OCI-LY1 (cell line): ENCODE measurements around the gene APCDD1.

ENCODE experiments used
- H2AFZ ChIP-seq: fragments of 200-600 bp; sonication (generic), shearing (Covaris generic); 2 replicates; pipeline ENCODE4 v1.6.0; 2014; ENCODE audit warnings: antibody characterized with exemption, mild to moderate bottlenecking, low read length
- H3F3A ChIP-seq: fragments of 200-600 bp; sonication (generic), shearing (Covaris generic); 2 replicates; pipeline ENCODE4 v1.6.0; 2014; ENCODE audit warnings: mild to moderate bottlenecking, antibody characterized with exemption, low read length, moderate library complexity; ENCODE audit not compliant: insufficient read depth
- H3K27ac ChIP-seq: fragments of 200-600 bp; sonication (generic); 2 replicates; pipeline ENCODE4 v1.5.1; 2014; ENCODE audit warnings: low read length, mixed run types, mild to moderate bottlenecking, low read depth; ENCODE audit not compliant: poor library complexity, severe bottlenecking
- H3K27me3 ChIP-seq: fragments of 200-600 bp; sonication (generic); 2 replicates; pipeline ENCODE4 v1.6.0; 2014; ENCODE audit warnings: antibody characterized with exemption, mild to moderate bottlenecking, low read length, moderate library complexity; ENCODE audit not compliant: insufficient read depth
- H3K36me3 ChIP-seq: fragments of 200-600 bp; sonication (generic); 2 replicates; pipeline ENCODE4 v1.6.1; 2014; ENCODE audit warnings: mild to moderate bottlenecking, antibody characterized with exemption, low read length, moderate library complexity, mixed read lengths; ENCODE audit not compliant: insufficient read depth
- H3K4me1 ChIP-seq: fragments of 200-600 bp; sonication (generic); 2 replicates; pipeline ENCODE4 v1.5.1; 2014; ENCODE audit warnings: mild to moderate bottlenecking, low read length, moderate library complexity; ENCODE audit not compliant: insufficient read depth, severe bottlenecking
- H3K4me2 ChIP-seq: fragments of 200-600 bp; sonication (generic), shearing (Covaris generic); 2 replicates; pipeline ENCODE4 v1.6.1; 2014; ENCODE audit warnings: low read length
- H3K4me3 ChIP-seq: fragments of 200-600 bp; sonication (generic); 2 replicates; pipeline ENCODE4 v1.5.1; 2014; ENCODE audit warnings: low read length, low read depth, mild to moderate bottlenecking, mixed read lengths; ENCODE audit not compliant: poor library complexity, severe bottlenecking
- H3K79me2 ChIP-seq: fragments of 200-600 bp; shearing (Covaris generic); 2 replicates; pipeline ENCODE4 v1.6.1; 2016; ENCODE audit warnings: mixed run types, low read length, mixed read lengths; ENCODE audit not compliant: insufficient read depth
- H3K9ac ChIP-seq: fragments of 200-600 bp; sonication (generic), shearing (Covaris generic); 2 replicates; pipeline ENCODE4 v1.6.1; 2014; ENCODE audit warnings: mild to moderate bottlenecking, low read length, mixed read lengths
- H3K9me2 ChIP-seq: fragments of 200-600 bp; sonication (generic), shearing (Covaris generic); 2 replicates; pipeline ENCODE4 v1.6.1; 2014; ENCODE audit warnings: low read depth, mild to moderate bottlenecking, low read length, mixed read lengths
- H3K9me3 ChIP-seq: fragments of 200-600 bp; shearing (Covaris generic); 2 replicates; pipeline ENCODE4 v1.6.1; 2014; ENCODE audit warnings: low read length, mixed read lengths
- H4K20me1 ChIP-seq: fragments of 200-600 bp; sonication (generic), shearing (Covaris generic); 2 replicates; pipeline ENCODE4 v1.6.0; 2016; ENCODE audit warnings: mild to moderate bottlenecking, low read length; ENCODE audit not compliant: insufficient read depth
- EZH2 ChIP-seq: fragments of 200-600 bp; sonication (generic), shearing (Covaris generic); IDR thresholded peaks from 2 replicates; pipeline ENCODE4 v1.8.0; 2017; ENCODE audit warnings: borderline replicate concordance, mixed run types, mild to moderate bottlenecking, antibody characterized with exemption, low read length, moderate library complexity, mixed read lengths
- TF ChIP-seq, protein P1 (sequence below): fragments of 200-600 bp; sonication (generic), shearing (Covaris generic); IDR thresholded peaks from 2 replicates; pipeline ENCODE4 v1.5.1; 2017; ENCODE audit warnings: mild to moderate bottlenecking, antibody characterized with exemption, low read length, moderate library complexity, mixed read lengths

APCDD1 gene

DNA sequence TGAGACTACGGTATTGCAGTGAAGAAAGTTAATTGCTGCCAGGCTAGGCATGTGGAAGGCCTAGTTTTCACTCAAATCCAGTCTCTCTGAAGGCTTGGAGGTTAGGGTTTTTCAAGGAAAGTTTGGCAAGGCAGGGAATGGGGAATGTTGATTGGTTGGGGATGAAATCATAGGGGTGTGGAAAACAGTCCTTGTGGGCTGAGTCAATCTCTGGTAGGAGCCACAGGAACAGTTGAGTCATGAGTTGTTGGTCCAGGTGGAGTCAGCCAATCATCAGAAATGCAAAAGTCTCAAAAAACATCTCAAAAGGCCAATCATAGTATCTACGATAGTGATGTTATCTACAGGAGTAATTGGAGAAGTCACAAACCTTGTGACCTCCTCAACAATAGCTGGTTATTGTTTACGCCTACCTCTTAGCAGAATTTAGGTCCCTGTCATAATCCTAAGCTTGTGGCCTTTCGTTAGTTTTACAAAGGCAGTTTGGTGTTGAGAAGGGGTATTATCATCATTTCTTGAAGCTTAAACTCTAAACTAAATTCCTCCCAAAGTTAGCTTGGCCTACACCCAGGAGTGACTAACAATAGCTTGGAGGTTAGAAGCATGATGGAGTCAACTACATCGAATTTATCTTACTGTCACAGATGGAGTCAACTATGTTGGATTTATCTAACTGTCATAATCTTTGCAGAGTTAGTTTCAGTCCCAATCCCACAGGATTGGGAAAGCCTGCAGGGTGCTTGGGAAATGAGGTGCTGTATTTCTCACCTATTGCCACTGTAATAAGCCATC, 33.7 kb upstream of the APCDD1 start:
- Histone ChIP-seq H3K36me3 (no peaks in the 10 kb centered on the region), H4K20me1 (no peaks in the 10 kb centered on the region), H2AFZ (no peak overlapping the region), H3K9me3 (no peaks in the 10 kb centered on the region), H3K27me3 (peaks cover 5% of the 10 kb centered on the region; the same call in 1 of the 2 replicates), H3K79me2 (no peaks in the 10 kb centered on the region), H3F3A (no peaks in the 10 kb centered on the region), H3K4me1 (no peaks in the 10 kb centered on the region), H3K4me2 (no peak overlapping the region), H3K4me3 (no peak overlapping the region), H3K9ac (no peak overlapping the region), H3K9me2 (no peaks in the 10 kb centered on the region), H3K27ac (no peak overlapping the region)
- no peak for TF ChIP-seq EZH2
- TF ChIP-seq, protein P1, sequence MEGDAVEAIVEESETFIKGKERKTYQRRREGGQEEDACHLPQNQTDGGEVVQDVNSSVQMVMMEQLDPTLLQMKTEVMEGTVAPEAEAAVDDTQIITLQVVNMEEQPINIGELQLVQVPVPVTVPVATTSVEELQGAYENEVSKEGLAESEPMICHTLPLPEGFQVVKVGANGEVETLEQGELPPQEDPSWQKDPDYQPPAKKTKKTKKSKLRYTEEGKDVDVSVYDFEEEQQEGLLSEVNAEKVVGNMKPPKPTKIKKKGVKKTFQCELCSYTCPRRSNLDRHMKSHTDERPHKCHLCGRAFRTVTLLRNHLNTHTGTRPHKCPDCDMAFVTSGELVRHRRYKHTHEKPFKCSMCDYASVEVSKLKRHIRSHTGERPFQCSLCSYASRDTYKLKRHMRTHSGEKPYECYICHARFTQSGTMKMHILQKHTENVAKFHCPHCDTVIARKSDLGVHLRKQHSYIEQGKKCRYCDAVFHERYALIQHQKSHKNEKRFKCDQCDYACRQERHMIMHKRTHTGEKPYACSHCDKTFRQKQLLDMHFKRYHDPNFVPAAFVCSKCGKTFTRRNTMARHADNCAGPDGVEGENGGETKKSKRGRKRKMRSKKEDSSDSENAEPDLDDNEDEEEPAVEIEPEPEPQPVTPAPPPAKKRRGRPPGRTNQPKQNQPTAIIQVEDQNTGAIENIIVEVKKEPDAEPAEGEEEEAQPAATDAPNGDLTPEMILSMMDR, result no peak

DNA sequence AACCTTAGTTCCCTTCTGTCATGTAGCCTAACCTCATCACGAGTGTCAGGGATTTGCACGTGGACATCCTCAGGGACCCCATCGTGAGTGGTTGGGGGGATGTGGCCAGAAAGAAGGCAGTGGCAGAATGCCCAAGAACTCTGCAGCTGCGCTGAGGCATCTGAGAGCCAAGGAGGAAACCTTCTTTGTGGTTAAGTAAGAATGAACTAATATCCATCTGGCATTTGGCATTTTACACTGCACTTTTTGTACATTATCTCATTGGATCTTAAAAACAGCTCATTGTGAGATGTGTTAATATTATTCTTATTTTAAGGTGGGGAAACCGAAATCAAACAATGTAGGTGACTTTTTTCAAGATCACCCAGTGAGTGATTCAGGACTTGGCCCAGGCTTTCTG, 32.6 kb upstream of the APCDD1 start:
- no peaks in the 10 kb centered on the region for H3K9me2 ChIP-seq
- no peak overlapping the region for H3K4me2 ChIP-seq
- H3K4me3 ChIP-seq, result no peak overlapping the region
- H3K9ac ChIP-seq, result no peak overlapping the region
- TF ChIP-seq, protein P1, result no peak
- TF ChIP-seq EZH2, result no peak
- H3K9me3 ChIP-seq, result no peaks in the 10 kb centered on the region
- no peaks in the 10 kb centered on the region for H4K20me1 ChIP-seq
- H3K36me3 ChIP-seq, result no peaks in the 10 kb centered on the region
- no peak overlapping the region for H2AFZ ChIP-seq
- H3K27ac ChIP-seq, result no peak overlapping the region
- no peaks in the 10 kb centered on the region for H3K79me2 ChIP-seq
- H3K27me3 ChIP-seq, result peaks cover 5% of the 10 kb centered on the region; the same call in 1 of the 2 replicates
- no peaks in the 10 kb centered on the region for H3K4me1 ChIP-seq
- H3F3A ChIP-seq, result no peaks in the 10 kb centered on the region

- H3K27ac ChIP-seq, result no peak overlapping the region
- no peaks in the 10 kb centered on the region for H3K36me3 ChIP-seq
- H3K4me1 ChIP-seq, result no peaks in the 10 kb centered on the region
- H3K4me3 ChIP-seq, result no peak overlapping the region
- peaks cover 5% of the 10 kb centered on the region; the same call in 1 of the 2 replicates for H3K27me3 ChIP-seq
- no peaks in the 10 kb centered on the region for H3K9me3 ChIP-seq
- H3K9me2 ChIP-seq, result no peaks in the 10 kb centered on the region
- no peaks in the 10 kb centered on the region for H3K79me2 ChIP-seq
- H3F3A ChIP-seq, result no peaks in the 10 kb centered on the region
- no peaks in the 10 kb centered on the region for H4K20me1 ChIP-seq
- H3K4me2 ChIP-seq, result no peak overlapping the region
- H3K9ac ChIP-seq, result no peak overlapping the region
- TF ChIP-seq, protein P1, result no peak
- no peak for TF ChIP-seq EZH2
- no peak overlapping the region for H2AFZ ChIP-seq
Measured at GRCh38 chr18:10422731-10423130, 31.7 kb upstream of the APCDD1 start.
